OCI-LY1 (cell line): ENCODE results near the gene TRIM27.

Experiments
- H2AFZ ChIP-seq: fragments of 200-600 bp; sonication (generic), shearing (Covaris generic); 2 replicates; pipeline ENCODE4 v1.6.0; 2014; ENCODE audit warnings: antibody characterized with exemption, mild to moderate bottlenecking, low read length
- H3F3A ChIP-seq: fragments of 200-600 bp; sonication (generic), shearing (Covaris generic); 2 replicates; pipeline ENCODE4 v1.6.0; 2014; ENCODE audit warnings: mild to moderate bottlenecking, antibody characterized with exemption, low read length, moderate library complexity; ENCODE audit not compliant: insufficient read depth
- H3K27ac ChIP-seq: fragments of 200-600 bp; sonication (generic); 2 replicates; pipeline ENCODE4 v1.5.1; 2014; ENCODE audit warnings: low read length, mixed run types, mild to moderate bottlenecking, low read depth; ENCODE audit not compliant: poor library complexity, severe bottlenecking
- H3K27me3 ChIP-seq: fragments of 200-600 bp; sonication (generic); 2 replicates; pipeline ENCODE4 v1.6.0; 2014; ENCODE audit warnings: antibody characterized with exemption, mild to moderate bottlenecking, low read length, moderate library complexity; ENCODE audit not compliant: insufficient read depth
- H3K36me3 ChIP-seq: fragments of 200-600 bp; sonication (generic); 2 replicates; pipeline ENCODE4 v1.6.1; 2014; ENCODE audit warnings: mild to moderate bottlenecking, antibody characterized with exemption, low read length, moderate library complexity, mixed read lengths; ENCODE audit not compliant: insufficient read depth
- H3K4me1 ChIP-seq: fragments of 200-600 bp; sonication (generic); 2 replicates; pipeline ENCODE4 v1.5.1; 2014; ENCODE audit warnings: mild to moderate bottlenecking, low read length, moderate library complexity; ENCODE audit not compliant: insufficient read depth, severe bottlenecking
- H3K4me2 ChIP-seq: fragments of 200-600 bp; sonication (generic), shearing (Covaris generic); 2 replicates; pipeline ENCODE4 v1.6.1; 2014; ENCODE audit warnings: low read length
- H3K4me3 ChIP-seq: fragments of 200-600 bp; sonication (generic); 2 replicates; pipeline ENCODE4 v1.5.1; 2014; ENCODE audit warnings: low read length, low read depth, mild to moderate bottlenecking, mixed read lengths; ENCODE audit not compliant: poor library complexity, severe bottlenecking
- H3K79me2 ChIP-seq: fragments of 200-600 bp; shearing (Covaris generic); 2 replicates; pipeline ENCODE4 v1.6.1; 2016; ENCODE audit warnings: mixed run types, low read length, mixed read lengths; ENCODE audit not compliant: insufficient read depth
- H3K9ac ChIP-seq: fragments of 200-600 bp; sonication (generic), shearing (Covaris generic); 2 replicates; pipeline ENCODE4 v1.6.1; 2014; ENCODE audit warnings: mild to moderate bottlenecking, low read length, mixed read lengths
- H3K9me2 ChIP-seq: fragments of 200-600 bp; sonication (generic), shearing (Covaris generic); 2 replicates; pipeline ENCODE4 v1.6.1; 2014; ENCODE audit warnings: low read depth, mild to moderate bottlenecking, low read length, mixed read lengths
- H3K9me3 ChIP-seq: fragments of 200-600 bp; shearing (Covaris generic); 2 replicates; pipeline ENCODE4 v1.6.1; 2014; ENCODE audit warnings: low read length, mixed read lengths
- H4K20me1 ChIP-seq: fragments of 200-600 bp; sonication (generic), shearing (Covaris generic); 2 replicates; pipeline ENCODE4 v1.6.0; 2016; ENCODE audit warnings: mild to moderate bottlenecking, low read length; ENCODE audit not compliant: insufficient read depth
- EZH2 ChIP-seq: fragments of 200-600 bp; sonication (generic), shearing (Covaris generic); IDR thresholded peaks from 2 replicates; pipeline ENCODE4 v1.8.0; 2017; ENCODE audit warnings: borderline replicate concordance, mixed run types, mild to moderate bottlenecking, antibody characterized with exemption, low read length, moderate library complexity, mixed read lengths
- TF ChIP-seq, protein P1 (sequence below): fragments of 200-600 bp; sonication (generic), shearing (Covaris generic); IDR thresholded peaks from 2 replicates; pipeline ENCODE4 v1.5.1; 2017; ENCODE audit warnings: mild to moderate bottlenecking, antibody characterized with exemption, low read length, moderate library complexity, mixed read lengths

Gene TRIM27

DNA sequence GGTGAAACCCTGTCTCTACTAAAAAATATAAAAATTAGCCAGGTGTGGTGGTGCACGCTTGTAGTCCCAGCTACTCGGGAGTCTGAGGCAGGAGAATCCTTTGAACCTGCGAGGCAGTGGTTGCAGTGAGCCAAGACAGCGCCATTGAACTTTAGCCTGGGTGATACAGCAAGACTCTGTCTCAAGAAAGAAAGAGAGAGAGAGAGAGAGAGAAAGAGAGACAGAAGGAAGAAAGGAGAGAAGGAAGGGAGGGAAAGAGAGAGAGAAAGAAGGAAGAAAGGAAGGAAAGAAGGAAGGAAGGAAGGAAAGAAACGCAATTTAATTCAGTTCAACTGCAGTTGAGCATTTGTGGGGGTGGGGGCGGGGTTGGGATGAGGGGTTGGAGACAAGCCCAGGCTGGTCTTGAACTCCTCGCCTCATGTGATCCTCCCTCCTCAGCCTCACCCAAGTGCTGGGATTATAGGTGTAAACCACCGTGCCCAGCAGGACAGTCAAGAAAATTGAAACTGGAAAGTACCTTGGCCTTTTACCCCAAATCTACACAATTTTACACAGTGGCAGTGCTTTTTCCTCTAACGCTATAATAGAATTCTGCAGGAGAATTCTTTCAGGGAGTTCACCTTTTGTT lies 30.5 kb downstream of the TRIM27 start:
- Histone ChIP-seq H3K9me3 (no peaks in the 10 kb centered on the region), H3K36me3 (no peaks in the 10 kb centered on the region; the same call in 1 of the 2 replicates), H3F3A (no peaks in the 10 kb centered on the region), H3K27me3 (no peaks in the 10 kb centered on the region), H4K20me1 (no peaks in the 10 kb centered on the region), H3K9me2 (no peaks in the 10 kb centered on the region), H3K4me1 (peaks cover 16% of the 10 kb centered on the region), H3K4me2 (no peak overlapping the region), H3K79me2 (no peaks in the 10 kb centered on the region), H3K27ac (no peak overlapping the region), H3K9ac (no peak overlapping the region), H2AFZ (no peak overlapping the region), H3K4me3 (no peak overlapping the region)
- TF ChIP-seq, protein P1, sequence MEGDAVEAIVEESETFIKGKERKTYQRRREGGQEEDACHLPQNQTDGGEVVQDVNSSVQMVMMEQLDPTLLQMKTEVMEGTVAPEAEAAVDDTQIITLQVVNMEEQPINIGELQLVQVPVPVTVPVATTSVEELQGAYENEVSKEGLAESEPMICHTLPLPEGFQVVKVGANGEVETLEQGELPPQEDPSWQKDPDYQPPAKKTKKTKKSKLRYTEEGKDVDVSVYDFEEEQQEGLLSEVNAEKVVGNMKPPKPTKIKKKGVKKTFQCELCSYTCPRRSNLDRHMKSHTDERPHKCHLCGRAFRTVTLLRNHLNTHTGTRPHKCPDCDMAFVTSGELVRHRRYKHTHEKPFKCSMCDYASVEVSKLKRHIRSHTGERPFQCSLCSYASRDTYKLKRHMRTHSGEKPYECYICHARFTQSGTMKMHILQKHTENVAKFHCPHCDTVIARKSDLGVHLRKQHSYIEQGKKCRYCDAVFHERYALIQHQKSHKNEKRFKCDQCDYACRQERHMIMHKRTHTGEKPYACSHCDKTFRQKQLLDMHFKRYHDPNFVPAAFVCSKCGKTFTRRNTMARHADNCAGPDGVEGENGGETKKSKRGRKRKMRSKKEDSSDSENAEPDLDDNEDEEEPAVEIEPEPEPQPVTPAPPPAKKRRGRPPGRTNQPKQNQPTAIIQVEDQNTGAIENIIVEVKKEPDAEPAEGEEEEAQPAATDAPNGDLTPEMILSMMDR = no peak
- TF ChIP-seq EZH2 = no peak

DNA sequence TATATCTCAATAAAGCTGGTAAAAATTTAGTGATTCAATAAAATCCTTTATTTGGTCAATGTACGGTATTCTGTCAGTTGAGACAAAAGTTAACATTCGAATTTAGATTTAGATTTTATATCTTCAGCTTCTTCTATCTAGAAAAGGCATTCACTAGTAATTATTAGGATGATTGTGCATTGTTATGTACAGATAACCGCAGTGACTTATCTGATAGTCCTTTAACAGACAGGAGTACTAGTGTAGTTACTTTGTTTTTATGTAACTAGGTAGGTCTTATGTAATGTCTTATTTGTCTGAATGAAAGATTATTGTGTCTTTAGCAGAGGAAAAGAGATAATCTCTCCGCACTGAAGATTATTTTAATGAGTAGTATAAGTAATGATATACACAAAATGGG lies 31.3 kb downstream of the TRIM27 start:
- Histone ChIP-seq H3K9me3 (no peaks in the 10 kb centered on the region), H3K9ac (no peak overlapping the region), H3K4me2 (no peak overlapping the region), H3F3A (no peaks in the 10 kb centered on the region), H3K36me3 (no peaks in the 10 kb centered on the region; the same call in 1 of the 2 replicates), H3K9me2 (no peaks in the 10 kb centered on the region), H3K27me3 (no peaks in the 10 kb centered on the region), H3K79me2 (no peaks in the 10 kb centered on the region), H3K4me1 (peaks cover 9% of the 10 kb centered on the region), H3K4me3 (no peak overlapping the region), H4K20me1 (no peaks in the 10 kb centered on the region), H3K27ac (no peak overlapping the region), H2AFZ (no peak overlapping the region)
- TF ChIP-seq, protein P1 = no peak
- TF ChIP-seq EZH2 = no peak

DNA sequence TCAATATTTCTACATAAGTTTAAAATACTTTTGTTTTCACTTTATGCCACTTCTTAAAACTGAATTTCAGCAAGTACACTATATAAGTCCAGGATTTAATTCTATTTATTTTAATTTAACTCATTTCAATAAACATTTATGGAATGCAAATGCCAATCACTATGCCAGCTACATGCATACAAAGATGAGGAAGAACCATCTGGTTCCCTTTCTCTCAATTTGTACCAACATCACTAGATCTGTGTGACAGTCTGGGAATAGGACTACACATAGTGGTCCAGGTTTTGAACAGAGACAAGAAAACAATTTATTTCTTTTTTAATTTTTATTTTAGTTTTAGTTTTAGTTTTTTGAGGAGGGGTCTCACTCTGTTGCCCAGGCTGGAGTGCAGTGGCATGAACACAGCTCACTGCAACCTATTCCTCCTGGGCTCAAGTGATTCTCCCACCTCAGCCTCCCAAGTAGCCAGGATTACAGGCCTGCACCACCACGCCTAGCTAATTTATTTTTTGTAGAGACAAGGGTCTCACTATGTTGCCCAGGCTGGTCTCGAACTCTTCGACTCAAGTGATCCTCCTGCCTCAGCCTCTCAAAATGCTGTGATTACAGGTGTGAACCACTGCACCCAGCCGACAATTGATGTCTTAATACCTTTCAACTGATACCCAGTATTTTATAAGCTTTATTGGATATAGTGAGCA lies 35.8 kb downstream of the TRIM27 start:
- Histone ChIP-seq H3K4me2 (no peak overlapping the region), H4K20me1 (no peaks in the 10 kb centered on the region), H3K9ac (no peak overlapping the region), H2AFZ (no peak overlapping the region), H3K79me2 (no peaks in the 10 kb centered on the region), H3K4me1 (peaks cover 7% of the 10 kb centered on the region), H3K27ac (no peak overlapping the region), H3F3A (no peaks in the 10 kb centered on the region), H3K4me3 (no peak overlapping the region), H3K9me2 (no peaks in the 10 kb centered on the region), H3K27me3 (no peaks in the 10 kb centered on the region), H3K36me3 (no peaks in the 10 kb centered on the region; the same call in 1 of the 2 replicates), H3K9me3 (no peaks in the 10 kb centered on the region)
- TF ChIP-seq, protein P1 = no peak
